Esophagus mucosa (tissue), 1 donor: ENCODE results near the gene ARSG. TPM values are rescaled to one million over a fixed set of nuclear protein-coding genes. Genes with fewer than 3 reads are reported as not detected.
A peak's percentile ranks its signal among the peaks of the same experiment; 100 is the strongest.

ENCODE experiments used
- ATAC-seq: fragments of 200-7000 bp; cut with Tn5 transposase; one replicate; pipeline ENCODE4 v1.9.1; 2020
- total RNA-seq: library from RNA; stranded (reverse); gene quantifications from one replicate; pipeline ENCODE4 v1.2.4, GENCODE V29; 2023
- donor health status: DM: yes; HTN: yes; CAD: no.

Gene ARSG
- total RNA-seq, 1 donor from 2014 or later: 6.8 TPM

GRCh38 chr17:68379177-68379510 lies 87.8 kb downstream of the ARSG start:
- no peak for ATAC-seq

GRCh38 chr17:68379692-68380677 lies 88.7 kb downstream of the ARSG start:
- ATAC-seq: no peak

GRCh38 chr17:68381076-68381900 lies 90.0 kb downstream of the ARSG start:
- no peak for ATAC-seq

GRCh38 chr17:68382582-68383085 lies 91.3 kb downstream of the ARSG start:
- no peak for ATAC-seq

GRCh38 chr17:68383120-68383442 lies 91.8 kb downstream of the ARSG start:
- ATAC-seq: no peak

GRCh38 chr17:68383443-68384321 lies 92.4 kb downstream of the ARSG start:
- peak; percentile 35 for ATAC-seq

GRCh38 chr17:68384471-68384870 lies 93.2 kb downstream of the ARSG start:
- no peak for ATAC-seq

- no peak for ATAC-seq
Measured at GRCh38 chr17:68384941-68385340, 93.6 kb downstream of the ARSG start.

- ATAC-seq: no peak
Measured at GRCh38 chr17:68385490-68386215, 94.4 kb downstream of the ARSG start.

GRCh38 chr17:68387435-68388218 lies 96.3 kb downstream of the ARSG start:
- ATAC-seq: no peak

GRCh38 chr17:68389041-68389440 lies 97.7 kb downstream of the ARSG start:
- ATAC-seq: no peak

- no peak for ATAC-seq
Measured at GRCh38 chr17:68390888-68391545, 99.7 kb downstream of the ARSG start.

- ATAC-seq: no peak
Measured at GRCh38 chr17:68391561-68392268, 100.4 kb downstream of the ARSG start.

- no peak for ATAC-seq
Measured at GRCh38 chr17:68394608-68395331, 103.5 kb downstream of the ARSG start.

GRCh38 chr17:68396226-68397107 lies 105.2 kb downstream of the ARSG start:
- peak; percentile 28 for ATAC-seq

- ATAC-seq: no peak
Measured at GRCh38 chr17:68397108-68397536, 105.8 kb downstream of the ARSG start.

GRCh38 chr17:68398691-68399637 lies 107.7 kb downstream of the ARSG start:
- peak; percentile 57 for ATAC-seq
